GM12878 (cell line): Measurements from ENCODE around the gene AXDND1. TPM values are rescaled to one million over a fixed set of nuclear protein-coding genes. Genes with fewer than 3 reads are reported as not detected.

ENCODE experiments used
- BACH1 ChIP-seq: fragments of 450-650 bp; IDR thresholded peaks from 2 replicates; pipeline ENCODE4 v1.6.1; 2017; ENCODE audit warnings: mild to moderate bottlenecking, borderline replicate concordance
- BCL11A ChIP-seq: IDR thresholded peaks from 2 replicates; pipeline ENCODE4 v1.6.1; 2011; ENCODE audit warnings: low read depth, low read length
- BRCA1 ChIP-seq: IDR thresholded peaks from 2 replicates; pipeline ENCODE4 v1.6.1; 2011; ENCODE audit warnings: low read depth, low read length, improper control_type of control experiment
- CEBPZ ChIP-seq: fragments of 150-350 bp; IDR thresholded peaks from 2 replicates; pipeline ENCODE4 v1.6.1; 2016; ENCODE audit warnings: low read depth, low read length
- EED ChIP-seq: sonication (generic); IDR thresholded peaks from 2 replicates; pipeline ENCODE4 v1.6.1; 2016; ENCODE audit warnings: antibody characterized with exemption, low read depth
- HDAC6 ChIP-seq: fragments of 200-600 bp; sonication (generic); IDR thresholded peaks from one replicate; pipeline ENCODE4 v1.8.0; 2017; ENCODE audit warnings: antibody characterized with exemption; ENCODE audit not compliant: unreplicated experiment
- IRF5 ChIP-seq: fragments of 450-650 bp; IDR thresholded peaks from 2 replicates; pipeline ENCODE4 v1.6.1; 2017; ENCODE audit warnings: borderline replicate concordance
- KDM1A ChIP-seq: fragments of 200-600 bp; sonication (generic); IDR thresholded peaks from 2 replicates; pipeline ENCODE4 v1.6.1; 2016; ENCODE audit warnings: borderline replicate concordance
- MYC ChIP-seq: IDR thresholded peaks from 2 replicates; pipeline ENCODE4 v1.6.1; 2011; ENCODE audit warnings: mild to moderate bottlenecking, low read length, moderate library complexity, inconsistent platforms; ENCODE audit not compliant: insufficient read depth, insufficient replicate concordance, insufficient read length, severe bottlenecking
- NRF1 ChIP-seq: conservative IDR thresholded peaks from 2 replicates; pipeline ENCODE4 v1.6.1; 2011; ENCODE audit warnings: mild to moderate bottlenecking, low read depth, low read length, improper control_type of control experiment
- POLR2AphosphoS5 ChIP-seq: IDR thresholded peaks from 2 replicates; pipeline ENCODE4 v1.6.1; 2011; ENCODE audit warnings: mild to moderate bottlenecking, low read length, inconsistent platforms
- REST ChIP-seq: IDR thresholded peaks from 2 replicates; pipeline ENCODE4 v1.6.1; 2012; ENCODE audit warnings: mild to moderate bottlenecking, low read depth, low read length
- SKIL ChIP-seq: fragments of 450-650 bp; IDR thresholded peaks from 2 replicates; pipeline ENCODE4 v1.6.1; 2017; ENCODE audit warnings: mild to moderate bottlenecking, low read depth, inconsistent platforms; ENCODE audit not compliant: poor library complexity, severe bottlenecking
- ZNF687 ChIP-seq: fragments of 450-650 bp; IDR thresholded peaks from 2 replicates; pipeline ENCODE4 v1.6.1; 2017; ENCODE audit warnings: mild to moderate bottlenecking, moderate library complexity
- polyA plus RNA-seq, 11 experiments: library from polyadenylated mRNA; depleted of rRNA in 4 of 11; unstranded in 6 of 11; stranded (reverse) in 5 of 11; fragments of >200 nt; fragmentation: Nextera tagmentation in 4 of 11; fragmentation: Illumina TruSeq in 1 of 11; extraction: Ambion mirVana in 4 of 11; extraction: Trizol in 1 of 11; gene quantifications; 1 replicate in 1 of 11; 2 replicates in 10 of 11; pipeline versions ENCODE4 v1.2.1 to v1.2.3, GENCODE V29; 2011 to 2016; ENCODE audit warnings: inconsistent platforms in 2 of 11, missing spikeins in 2 of 11, low read depth in 1 of 11
- total RNA-seq, 4 experiments: library from RNA; depleted of rRNA in 3 of 4; stranded (reverse); fragments of >200 nt in 3 of 4; fragmentation: Illumina TruSeq in 1 of 4; extraction: Trizol in 1 of 4; gene quantifications; 2 replicates each; pipeline versions ENCODE4 v1.2.1 to v1.2.3, GENCODE V29; 2013 to 2021

Gene AXDND1
- total and polyA plus RNA-seq, 10 of the 15 experiments (the other 5 are each of a cell fraction or from before 2014, with no cell fraction given) = 0.12 to 0.84 (median 0.42) TPM

GRCh38 chr1:179365342-179366092, at the start of gene AXDND1 (continued):
- TF ChIP-seq REST (no peak), KDM1A (no peak), CEBPZ (no peak), NRF1 (peak; percentile 75), BRCA1 (no peak), SKIL (peak; percentile 64), POLR2AphosphoS5 (peak; percentile 75), HDAC6 (peak; percentile 36), BCL11A (no peak), ZNF687 (peak; percentile 88), MYC (no peak), BACH1 (peak; percentile 68), IRF5 (peak; percentile 92), EED (no peak)
